Esophagus squamous epithelium (tissue), 5 donors: ENCODE results near the gene PLEKHM1. TPM values are rescaled to one million over a fixed set of nuclear protein-coding genes. Genes with fewer than 3 reads are reported as not detected.

Experiments used
- DNase-seq: peaks from one replicate; lab custom pipeline; 2025; lab: John Stamatoyannopoulos, UW
- H3K27ac ChIP-seq, 4 donors: fragments of 200-600 bp; sonication (generic); one replicate each; pipeline ENCODE4 v1.5.1; 2016 to 2019; ENCODE audit warnings: mild to moderate bottlenecking in 1 of 4
- H3K27me3 ChIP-seq, 4 donors: fragments of 200-600 bp; sonication (generic); 1 replicate in 3 of 4; 2 replicates in 1 of 4; pipeline versions ENCODE4 v1.5.1 to v1.6.0; 2017 to 2021; ENCODE audit warnings: antibody characterized with exemption in 1 of 4
- H3K36me3 ChIP-seq, 3 donors: fragments of 200-600 bp; sonication (generic); one replicate each; pipeline ENCODE4 v1.5.1; 2016 to 2019
- H3K4me1 ChIP-seq, 3 donors: fragments of 200-600 bp; sonication (generic); one replicate each; pipeline ENCODE4 v1.5.1; 2017 to 2019
- H3K4me3 ChIP-seq, 4 donors: fragments of 200-600 bp; sonication (generic); 1 replicate in 3 of 4; 2 replicates in 1 of 4; pipeline ENCODE4 v1.5.1; 2016 to 2019; ENCODE audit warnings: mild to moderate bottlenecking in 2 of 4, moderate library complexity in 1 of 4
- H3K9me3 ChIP-seq, 3 donors: fragments of 200-600 bp; sonication (generic); one replicate each; pipeline ENCODE4 v1.5.1; 2016 to 2019
- POLR2A ChIP-seq, 4 donors: fragments of 450-650 bp; IDR thresholded peaks; one replicate each; pipeline ENCODE4 v1.6.1; 2017; ENCODE audit warnings: antibody characterized with exemption in 4 of 4, mild to moderate bottlenecking in 4 of 4, moderate library complexity in 3 of 4
- WGBS, 2 donors: methylation state at CpG; one replicate each; pipeline ENCODE4 v1.1.5; 2018; 5-methylcytosine and 5-hydroxymethylcytosine counted together
- intact Hi-C: fragments of 100-400 bp; cut with DNase I; formaldehyde crosslinking; loops from one replicate; pipeline ENCODE4 v1.15.0; 2022
- total RNA-seq, 4 donors: library from RNA; depleted of rRNA; stranded (reverse); fragments of >200 nt; gene quantifications; one replicate each; pipeline ENCODE4 v1.1.0, GENCODE V29; 2016
- TF ChIP-seq, protein P1 (sequence below), 6 experiments: fragments of 450-650 bp in 4 of 6; fragments of 200-600 bp in 2 of 6; sonication (generic) in 2 of 6; IDR thresholded peaks; one replicate each; pipeline ENCODE4 v1.5.1; 2016 to 2019; ENCODE audit warnings: antibody characterized with exemption in 6 of 6, mild to moderate bottlenecking in 4 of 6, moderate library complexity in 4 of 6
- donor health status: DM: yes; HTN: yes; CAD: no.

PLEKHM1 gene
- total RNA-seq, 4 donors from 2014 or later = 47.7 to 105 (median 81.1) TPM

DNA sequence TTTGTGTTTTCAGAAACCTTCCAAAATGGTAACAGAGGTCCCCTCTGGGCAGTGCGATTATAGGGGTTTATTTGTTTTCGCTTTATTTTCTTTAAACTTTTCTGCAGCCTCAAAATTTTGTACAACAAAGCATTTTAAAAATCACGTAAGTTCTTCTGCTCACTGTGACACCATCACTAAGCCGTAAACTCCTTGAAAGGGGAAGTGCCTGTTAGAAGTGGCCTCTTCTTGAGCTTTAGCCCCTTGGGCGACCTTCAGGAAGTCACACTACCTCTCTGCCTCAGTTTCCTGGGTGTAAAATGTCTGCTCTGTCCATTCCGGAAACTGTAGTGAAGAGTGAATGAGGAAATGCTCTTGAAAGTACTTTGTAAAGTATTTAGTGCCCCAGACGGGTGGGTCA, 84.4 kb downstream of the PLEKHM1 start:
- no peaks in the 10 kb centered on the region for H3K9me3 ChIP-seq
- 83 to 91% methylated on average over 7 of the region's 7 CpGs for WGBS, 2 donors
- peaks cover 19 to 53% (median 23%) of the 10 kb centered on the region in 3 donors for H3K36me3 ChIP-seq
- intact Hi-C loops = no loop called here
- DNase-seq = no peak
- no peak overlapping the region for H3K4me3 ChIP-seq
- TF ChIP-seq POLR2A (IDR thresholded peaks at IDR 0.05) = no peak
- TF ChIP-seq, protein P1, sequence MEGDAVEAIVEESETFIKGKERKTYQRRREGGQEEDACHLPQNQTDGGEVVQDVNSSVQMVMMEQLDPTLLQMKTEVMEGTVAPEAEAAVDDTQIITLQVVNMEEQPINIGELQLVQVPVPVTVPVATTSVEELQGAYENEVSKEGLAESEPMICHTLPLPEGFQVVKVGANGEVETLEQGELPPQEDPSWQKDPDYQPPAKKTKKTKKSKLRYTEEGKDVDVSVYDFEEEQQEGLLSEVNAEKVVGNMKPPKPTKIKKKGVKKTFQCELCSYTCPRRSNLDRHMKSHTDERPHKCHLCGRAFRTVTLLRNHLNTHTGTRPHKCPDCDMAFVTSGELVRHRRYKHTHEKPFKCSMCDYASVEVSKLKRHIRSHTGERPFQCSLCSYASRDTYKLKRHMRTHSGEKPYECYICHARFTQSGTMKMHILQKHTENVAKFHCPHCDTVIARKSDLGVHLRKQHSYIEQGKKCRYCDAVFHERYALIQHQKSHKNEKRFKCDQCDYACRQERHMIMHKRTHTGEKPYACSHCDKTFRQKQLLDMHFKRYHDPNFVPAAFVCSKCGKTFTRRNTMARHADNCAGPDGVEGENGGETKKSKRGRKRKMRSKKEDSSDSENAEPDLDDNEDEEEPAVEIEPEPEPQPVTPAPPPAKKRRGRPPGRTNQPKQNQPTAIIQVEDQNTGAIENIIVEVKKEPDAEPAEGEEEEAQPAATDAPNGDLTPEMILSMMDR (IDR thresholded peaks at IDR 0.05) = no peak
- peaks cover 15 to 62% (median 18%) of the 10 kb centered on the region in 3 donors for H3K4me1 ChIP-seq
- H3K27ac ChIP-seq = peak overlapping the region in 2 of 4 donors; percentile 75 to 81
- H3K27me3 ChIP-seq = no peaks in the 10 kb centered on the region

DNA sequence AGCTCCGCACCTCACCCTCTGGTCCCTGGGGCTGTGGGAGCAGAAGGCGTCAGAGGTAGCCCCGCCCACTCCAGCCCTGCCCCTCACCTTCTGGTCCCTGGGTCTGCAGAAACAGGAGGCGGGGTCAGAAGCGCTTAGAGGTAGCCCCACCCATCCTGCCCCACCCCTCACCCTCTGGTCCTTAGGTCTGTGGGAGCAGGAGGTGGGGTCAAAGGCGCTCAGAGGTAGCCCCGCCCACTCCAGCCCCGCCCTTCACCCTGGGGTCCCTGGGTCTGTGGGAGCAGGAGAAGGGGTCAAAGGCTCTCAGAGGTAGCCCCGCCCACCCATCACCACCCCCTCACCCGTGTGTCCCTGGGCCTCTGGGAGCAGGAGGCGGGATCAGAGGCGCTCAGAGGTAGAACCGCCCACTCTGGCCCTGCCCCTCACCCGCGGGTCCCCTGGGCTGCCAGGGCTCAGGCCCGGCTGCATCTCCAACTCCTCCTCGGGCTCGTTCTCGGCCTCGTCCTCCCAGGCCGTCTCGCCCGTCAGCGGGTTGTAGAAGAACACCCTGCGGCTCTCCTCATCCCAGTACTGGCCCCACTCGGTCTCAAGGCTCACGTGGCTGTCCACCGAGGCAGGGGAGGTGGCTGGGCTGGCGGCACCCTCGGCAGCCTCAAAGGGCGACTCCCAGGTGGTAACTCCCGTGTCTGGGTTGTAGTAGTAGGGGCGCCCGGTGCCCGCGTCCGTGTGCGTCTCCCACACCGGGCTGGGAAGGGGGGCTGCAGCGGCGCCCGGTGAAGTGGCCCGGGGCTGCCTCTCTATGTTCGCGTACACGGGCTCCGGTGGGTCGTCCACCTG, 85.1 kb downstream of the PLEKHM1 start:
- TF ChIP-seq POLR2A (IDR thresholded peaks at IDR 0.05) = no peak
- TF ChIP-seq, protein P1 (IDR thresholded peaks at IDR 0.05) = no peak
- Histone ChIP-seq H3K27ac (peak overlapping the region in 2 of 4 donors; percentile 75 to 81), H3K9me3 (no peaks in the 10 kb centered on the region), H3K4me1 (peaks cover 11 to 56% (median 13%) of the 10 kb centered on the region in 3 donors), H3K4me3 (peak overlapping the region in 2 of 4 donors; percentile 13 to 34), H3K27me3 (no peaks in the 10 kb centered on the region), H3K36me3 (peaks cover 19 to 59% (median 24%) of the 10 kb centered on the region in 3 donors)
- intact Hi-C loops = no loop called here
- no peak for DNase-seq
- WGBS, 2 donors = 55 to 73% methylated on average over 7 to 14 of the region's 48 CpGs

DNA sequence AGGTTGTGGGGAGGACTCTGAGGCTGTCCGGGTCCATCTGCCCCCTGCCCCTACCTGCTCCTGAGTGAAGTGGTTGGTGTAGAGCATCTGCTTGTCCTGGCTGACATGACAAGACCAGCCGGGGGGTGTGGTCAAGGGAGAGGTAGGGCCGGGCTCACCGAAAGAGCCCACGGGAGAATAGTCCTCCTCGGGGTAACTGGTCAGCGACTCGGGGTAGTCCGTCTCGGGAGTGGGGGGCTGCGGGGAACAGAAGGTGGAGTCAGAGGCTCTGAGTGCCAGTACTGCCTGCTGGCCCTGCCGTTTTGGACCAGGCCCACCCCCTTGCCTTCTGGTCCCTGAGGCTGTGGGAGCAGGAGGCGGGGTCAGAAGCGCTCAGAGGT, 85.7 kb downstream of the PLEKHM1 start:
- no peak for TF ChIP-seq POLR2A (IDR thresholded peaks at IDR 0.05)
- TF ChIP-seq, protein P1 (IDR thresholded peaks at IDR 0.05) = no peak
- no peak for DNase-seq
- intact Hi-C loops = no loop called here
- Histone ChIP-seq H3K27me3 (no peaks in the 10 kb centered on the region), H3K36me3 (peaks cover 19 to 65% (median 28%) of the 10 kb centered on the region in 3 donors), H3K27ac (peak overlapping the region in 2 of 4 donors; percentile 75 to 81), H3K9me3 (no peaks in the 10 kb centered on the region), H3K4me1 (peaks cover 9 to 50% (median 11%) of the 10 kb centered on the region in 3 donors), H3K4me3 (no peak overlapping the region)
- 84 to 88% methylated on average over 6 to 9 of the region's 14 CpGs for WGBS, 2 donors

DNA sequence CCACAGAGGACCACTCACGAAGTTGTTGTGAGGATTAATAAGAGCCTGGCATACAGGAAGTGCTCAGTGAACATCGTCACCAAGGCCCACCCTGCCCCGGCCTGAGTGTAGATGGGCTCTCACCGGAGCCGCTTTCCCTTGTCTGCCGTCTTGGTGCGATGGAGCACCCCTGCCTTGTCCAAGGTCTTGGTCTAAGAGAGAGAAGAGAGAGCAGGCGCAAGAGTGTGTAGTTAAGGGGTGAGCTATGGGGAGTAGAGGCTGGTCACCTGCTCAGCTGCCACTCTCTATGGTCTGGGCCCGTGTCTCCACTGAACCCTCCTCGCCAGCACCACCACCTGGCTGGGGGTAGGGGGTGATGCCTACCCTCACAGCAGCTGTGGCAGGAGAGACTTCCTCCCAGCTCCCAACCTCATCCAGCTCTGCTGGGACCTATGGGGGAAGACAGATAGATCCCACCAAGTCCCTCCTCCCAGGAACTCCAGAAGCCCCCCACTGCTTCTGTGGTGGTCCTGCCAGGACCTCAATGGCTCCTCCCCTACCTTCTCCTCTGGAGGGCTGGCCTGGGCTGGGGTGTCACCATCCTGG, 86.5 kb downstream of the PLEKHM1 start:
- intact Hi-C loops = no loop called here
- no peaks in the 10 kb centered on the region for H3K9me3 ChIP-seq
- peaks cover 19 to 74% (median 28%) of the 10 kb centered on the region in 3 donors for H3K36me3 ChIP-seq
- H3K4me1 ChIP-seq = peaks cover 4 to 41% (median 11%) of the 10 kb centered on the region in 3 donors
- TF ChIP-seq, protein P1 (IDR thresholded peaks at IDR 0.05) = no peak
- TF ChIP-seq POLR2A (IDR thresholded peaks at IDR 0.05) = no peak
- no peak overlapping the region for H3K4me3 ChIP-seq
- H3K27ac ChIP-seq = peak overlapping the region in 2 of 4 donors; percentile 29 to 75
- 94 to 97% methylated on average over 7 to 9 of the region's 10 CpGs for WGBS, 2 donors
- DNase-seq = no peak
- H3K27me3 ChIP-seq = no peaks in the 10 kb centered on the region

GRCh38 chr17:45402916-45403315, 87.6 kb downstream of the PLEKHM1 start:
- DNase-seq = no peak
- TF ChIP-seq, protein P1 (IDR thresholded peaks at IDR 0.05) = no peak
- no peak for TF ChIP-seq POLR2A (IDR thresholded peaks at IDR 0.05)
- Histone ChIP-seq H3K36me3 (peaks cover 19 to 81% (median 32%) of the 10 kb centered on the region in 3 donors), H3K27ac (peak overlapping the region in 2 of 4 donors; percentile 47 to 63), H3K4me1 (peaks cover 3 to 33% (median 4%) of the 10 kb centered on the region in 3 donors), H3K27me3 (no peaks in the 10 kb centered on the region), H3K4me3 (no peak overlapping the region), H3K9me3 (no peaks in the 10 kb centered on the region)
- WGBS, 2 donors = 80 to 100% methylated on average over 1 of the region's 1 CpG
- intact Hi-C loops = no loop called here
